Neuron (in vitro differentiated cells): Measurements from ENCODE around the gene CFAP74.

Source experiments
- H2AFZ ChIP-seq: one replicate; pipeline ENCODE4 v1.6.1; 2013; ENCODE audit warnings: low read depth, mild to moderate bottlenecking, inconsistent platforms, low read length, moderate library complexity
- H3K27me3 ChIP-seq: one replicate; pipeline ENCODE4 v1.6.1; 2013; ENCODE audit warnings: low read length; ENCODE audit not compliant: insufficient read depth
- H3K36me3 ChIP-seq: one replicate; pipeline ENCODE4 v1.6.1; 2013; ENCODE audit warnings: low read length; ENCODE audit not compliant: insufficient read depth
- H3K4me1 ChIP-seq: one replicate; pipeline ENCODE4 v1.6.1; 2013; ENCODE audit warnings: low read length; ENCODE audit not compliant: insufficient read depth
- H3K4me3 ChIP-seq: 2 replicates; pipeline ENCODE4 v1.5.1; 2013; ENCODE audit warnings: mild to moderate bottlenecking, low read length, moderate library complexity
- H3K9me3 ChIP-seq: one replicate; pipeline ENCODE4 v1.6.1; 2013; ENCODE audit warnings: low read length

CFAP74 gene

DNA sequence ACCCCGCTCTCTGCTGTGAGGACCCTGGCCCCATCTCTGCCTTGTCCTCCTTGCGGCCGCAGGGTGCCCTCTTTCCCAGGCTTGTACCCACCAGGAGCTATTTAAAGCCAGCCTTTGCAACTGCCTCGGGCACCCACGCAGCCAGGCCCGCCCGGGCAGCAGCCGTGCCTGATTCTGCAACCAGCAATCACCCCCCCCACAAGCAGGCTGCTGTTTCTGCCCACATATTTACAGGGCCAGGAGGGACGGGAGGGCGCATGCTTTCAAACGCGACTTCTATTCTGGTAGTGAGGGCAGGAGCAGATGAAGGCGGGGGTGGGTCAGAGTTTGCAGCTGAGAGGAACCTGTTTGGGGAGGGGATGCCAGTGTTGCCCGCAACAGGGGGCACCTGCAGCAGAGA, 29.2 kb upstream of the CFAP74 start:
- no peak overlapping the region for H2AFZ ChIP-seq
- H3K4me3 ChIP-seq = no peak overlapping the region
- H3K27me3 ChIP-seq = peaks cover 62% of the 10 kb centered on the region
- H3K36me3 ChIP-seq = no peaks in the 10 kb centered on the region
- H3K4me1 ChIP-seq = no peaks in the 10 kb centered on the region
- H3K9me3 ChIP-seq = no peaks in the 10 kb centered on the region

DNA sequence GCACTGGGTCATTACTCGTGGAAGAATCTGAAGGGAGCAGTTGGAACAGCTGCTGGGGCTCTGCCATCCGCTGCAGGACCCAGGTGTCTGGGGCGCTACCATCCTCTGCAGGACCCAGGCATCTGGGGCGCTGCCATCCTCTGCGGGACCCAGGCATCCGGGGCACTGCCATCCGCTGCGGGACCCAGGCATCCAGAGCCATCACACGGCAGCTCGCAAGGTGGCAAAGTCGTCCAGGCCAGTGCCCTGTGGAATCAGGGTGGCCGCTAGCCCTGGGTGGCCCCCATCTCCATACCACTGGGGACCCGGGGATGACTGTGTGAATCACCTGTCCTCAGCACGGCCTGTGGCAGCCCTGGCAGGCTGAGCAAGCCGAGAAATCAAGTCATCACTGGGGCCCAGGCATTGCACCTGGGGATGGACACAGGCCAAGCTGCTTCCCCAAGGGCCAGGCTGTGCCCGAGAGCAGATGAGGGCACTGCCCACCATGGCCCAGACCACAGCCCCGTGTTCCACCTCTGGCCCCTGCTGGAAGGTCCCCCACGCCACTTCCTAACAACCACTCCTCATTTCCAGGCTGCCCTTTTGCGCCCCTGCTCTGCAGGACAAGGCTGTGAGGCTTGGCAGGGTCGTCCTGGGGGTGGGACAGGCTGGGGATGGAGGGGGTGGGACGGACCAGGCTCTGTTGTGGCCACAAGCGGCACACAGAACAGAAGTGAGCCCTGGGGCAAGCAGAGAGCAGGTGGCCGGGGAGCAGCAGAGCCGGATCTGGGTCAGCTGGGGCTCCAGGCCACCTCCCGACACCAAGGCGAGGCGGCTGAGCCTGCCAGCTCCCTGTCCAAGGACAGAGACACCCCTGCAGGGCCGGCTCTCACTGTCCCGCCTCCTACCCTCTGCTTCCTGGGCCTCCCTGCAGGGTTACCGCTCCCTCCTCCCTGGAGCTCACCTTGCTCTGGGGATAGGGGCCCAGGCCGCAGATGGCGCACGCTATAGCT, 28.3 kb upstream of the CFAP74 start:
- no peaks in the 10 kb centered on the region for H3K4me1 ChIP-seq
- no peak overlapping the region for H2AFZ ChIP-seq
- peaks cover 60% of the 10 kb centered on the region for H3K27me3 ChIP-seq

DNA sequence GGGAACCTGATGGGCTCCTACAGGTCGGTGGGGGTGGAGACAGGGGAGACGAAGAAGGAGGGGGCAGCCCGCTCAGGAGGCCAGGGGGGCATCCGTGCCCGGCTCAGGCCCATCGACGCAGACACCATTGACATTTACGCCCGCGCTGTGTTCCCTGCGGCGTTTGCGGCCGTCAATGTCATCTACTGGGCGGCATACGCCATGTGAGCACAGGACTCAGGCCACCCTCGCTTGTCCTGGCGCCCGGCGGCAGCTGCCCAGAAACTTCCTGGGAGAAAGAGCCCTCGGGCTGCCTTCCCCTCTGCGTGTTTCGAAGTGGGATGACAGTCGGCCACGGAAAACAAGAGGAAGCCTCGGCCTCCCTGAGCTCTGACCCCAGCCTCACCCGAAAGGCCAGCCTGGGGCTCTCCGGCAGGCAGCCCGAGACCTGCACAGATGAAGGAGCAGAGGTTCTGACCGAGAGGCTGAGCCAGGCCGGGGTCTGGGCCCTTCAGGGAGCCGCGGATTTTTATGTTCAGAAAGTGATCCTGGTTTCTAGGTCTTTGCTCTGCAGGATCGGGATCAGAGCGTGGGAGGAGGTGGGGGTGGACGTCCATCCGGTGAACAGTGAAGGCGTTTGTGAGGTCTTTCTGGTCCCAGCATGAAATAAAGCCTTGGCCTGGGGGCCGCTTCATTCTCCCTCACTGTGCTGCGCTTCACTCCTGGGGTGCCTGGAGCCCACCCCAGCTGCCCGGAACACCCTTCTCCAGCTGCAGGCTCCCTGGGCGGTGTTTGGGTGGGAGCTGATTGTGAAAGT, 26.7 kb upstream of the CFAP74 start:
- Histone ChIP-seq H3K4me1 (no peaks in the 10 kb centered on the region), H3K4me3 (no peak overlapping the region), H2AFZ (no peak overlapping the region), H3K36me3 (no peaks in the 10 kb centered on the region), H3K9me3 (no peaks in the 10 kb centered on the region), H3K27me3 (peaks cover 61% of the 10 kb centered on the region)

More for the DNA sequence above, 28.3 kb upstream of the CFAP74 start:
- Histone ChIP-seq H3K4me3 (no peak overlapping the region), H3K9me3 (no peaks in the 10 kb centered on the region), H3K36me3 (no peaks in the 10 kb centered on the region)

DNA sequence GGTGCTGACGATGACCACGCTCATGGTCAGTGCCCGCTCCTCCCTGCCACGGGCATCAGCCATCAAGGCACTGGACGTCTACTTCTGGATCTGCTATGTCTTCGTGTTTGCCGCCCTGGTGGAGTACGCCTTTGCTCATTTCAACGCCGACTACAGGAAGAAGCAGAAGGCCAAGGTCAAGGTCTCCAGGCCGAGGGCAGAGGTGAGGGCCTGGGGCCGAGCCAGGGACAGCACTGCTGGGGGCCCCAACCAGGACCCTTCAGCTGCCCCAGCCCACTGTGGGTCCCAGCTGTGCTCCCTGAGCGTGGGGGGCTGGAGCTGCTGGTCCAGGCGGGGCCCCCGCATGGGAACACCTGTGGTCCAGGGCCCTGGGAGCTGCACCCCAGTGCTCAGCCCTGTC, 26.0 kb upstream of the CFAP74 start:
- peaks cover 64% of the 10 kb centered on the region for H3K27me3 ChIP-seq
- H2AFZ ChIP-seq = no peak overlapping the region
- H3K36me3 ChIP-seq = no peaks in the 10 kb centered on the region
- no peaks in the 10 kb centered on the region for H3K9me3 ChIP-seq
- no peaks in the 10 kb centered on the region for H3K4me1 ChIP-seq
- no peak overlapping the region for H3K4me3 ChIP-seq

DNA sequence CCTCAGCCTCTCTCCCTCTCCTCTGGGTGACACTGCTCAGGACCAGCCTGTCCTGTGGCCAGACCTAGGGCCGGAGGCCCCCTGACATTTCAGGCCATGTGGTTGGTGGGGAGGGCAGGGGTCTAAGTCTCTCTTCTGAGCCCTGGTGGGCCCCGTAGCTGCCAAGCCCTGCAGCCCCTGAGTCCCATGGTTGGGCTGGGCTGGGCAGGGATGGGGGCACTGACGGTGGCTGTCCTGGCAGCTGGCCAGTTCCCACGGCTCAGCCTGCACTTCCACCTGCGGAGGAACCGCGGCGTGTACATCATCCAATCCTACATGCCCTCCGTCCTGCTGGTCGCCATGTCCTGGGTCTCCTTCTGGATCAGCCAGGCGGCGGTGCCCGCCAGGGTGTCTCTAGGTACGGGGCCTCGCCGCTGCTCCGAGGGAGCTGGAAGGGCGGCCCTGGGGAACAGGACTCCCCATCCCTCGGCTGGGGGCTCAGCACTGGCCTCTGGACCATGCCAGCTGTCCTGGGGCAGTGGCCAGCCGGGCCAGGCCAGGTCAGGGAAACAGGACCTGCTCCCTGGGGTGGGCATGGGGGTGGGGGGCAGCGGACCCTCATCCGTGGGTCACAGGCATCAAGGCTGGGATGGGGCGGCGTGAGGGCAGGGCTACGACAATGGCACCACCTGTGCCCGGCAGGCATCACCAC, 25.4 kb upstream of the CFAP74 start:
- Histone ChIP-seq H3K9me3 (no peaks in the 10 kb centered on the region), H3K36me3 (no peaks in the 10 kb centered on the region), H3K4me3 (no peak overlapping the region), H3K4me1 (no peaks in the 10 kb centered on the region), H3K27me3 (peaks cover 69% of the 10 kb centered on the region), H2AFZ (no peak overlapping the region)

DNA sequence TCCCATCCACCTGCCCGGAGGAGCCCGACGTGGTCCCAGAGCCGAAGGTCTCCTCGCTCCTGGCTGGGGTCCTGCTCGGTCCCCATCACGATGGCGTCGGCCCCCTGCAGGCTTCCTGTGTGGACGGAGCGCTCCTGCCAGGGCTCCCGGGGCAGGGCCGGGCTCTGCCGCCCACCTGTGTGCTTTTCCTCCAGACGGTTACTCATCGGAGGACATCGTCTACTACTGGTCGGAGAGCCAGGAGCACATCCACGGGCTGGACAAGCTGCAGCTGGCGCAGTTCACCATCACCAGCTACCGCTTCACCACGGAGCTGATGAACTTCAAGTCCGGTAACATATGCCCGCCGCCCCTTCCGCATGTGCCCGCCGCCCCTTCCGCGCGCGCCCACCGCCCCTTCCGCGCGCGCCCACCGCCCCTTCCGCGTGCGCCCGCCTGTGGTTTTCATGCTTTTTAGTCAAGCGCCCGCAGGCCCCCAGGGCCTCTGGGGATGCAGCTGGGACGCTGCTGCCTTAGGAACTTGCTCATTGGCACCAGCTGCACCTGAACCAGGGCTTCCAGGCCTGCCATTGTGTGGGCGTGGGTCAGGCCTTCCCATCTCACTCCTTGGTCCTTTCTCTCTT, 24.5 kb upstream of the CFAP74 start:
- Histone ChIP-seq H3K36me3 (no peaks in the 10 kb centered on the region), H3K4me3 (no peak overlapping the region), H3K4me1 (no peaks in the 10 kb centered on the region), H2AFZ (no peak overlapping the region), H3K9me3 (no peaks in the 10 kb centered on the region), H3K27me3 (peaks cover 68% of the 10 kb centered on the region)

DNA sequence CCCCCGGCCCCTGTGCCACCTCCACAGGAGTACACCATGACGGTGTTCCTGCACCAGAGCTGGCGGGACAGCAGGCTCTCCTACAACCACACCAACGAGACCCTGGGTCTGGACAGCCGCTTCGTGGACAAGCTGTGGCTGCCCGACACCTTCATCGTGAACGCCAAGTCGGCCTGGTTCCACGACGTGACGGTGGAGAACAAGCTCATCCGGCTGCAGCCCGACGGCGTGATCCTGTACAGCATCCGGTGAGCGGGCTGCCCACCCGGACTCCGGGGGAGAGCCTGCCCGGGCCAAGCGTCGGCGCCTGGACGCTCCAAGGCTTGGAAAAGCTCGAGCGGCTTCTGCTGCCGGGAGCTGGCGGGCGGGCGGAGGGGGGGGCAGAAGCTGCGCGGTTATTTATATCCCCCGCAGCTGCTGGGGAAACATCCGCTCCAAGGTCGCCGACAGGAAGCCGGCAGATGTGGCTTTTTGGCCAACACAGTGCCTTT, 21.9 kb upstream of the CFAP74 start:
- Histone ChIP-seq H3K4me3 (no peak overlapping the region), H3K27me3 (peaks cover 68% of the 10 kb centered on the region), H3K36me3 (no peaks in the 10 kb centered on the region), H3K4me1 (no peaks in the 10 kb centered on the region), H3K9me3 (no peaks in the 10 kb centered on the region), H2AFZ (no peak overlapping the region)

DNA sequence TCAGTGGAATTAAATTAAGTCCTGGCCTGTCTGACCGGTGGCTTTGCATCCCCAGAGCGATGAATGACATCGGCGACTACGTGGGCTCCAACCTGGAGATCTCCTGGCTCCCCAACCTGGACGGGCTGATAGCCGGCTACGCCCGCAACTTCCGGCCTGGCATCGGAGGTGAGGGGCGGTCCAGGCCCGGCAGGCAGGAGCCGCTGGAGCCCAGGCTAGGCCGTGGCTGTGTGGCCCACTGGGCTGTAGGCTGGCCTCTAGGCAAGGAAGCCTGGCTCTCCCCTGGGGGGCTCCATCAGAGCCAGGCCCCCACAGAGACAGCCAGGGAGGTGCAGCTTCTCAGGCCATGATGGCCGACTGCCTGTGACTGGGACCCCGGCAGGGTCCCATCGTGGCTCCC, 21.3 kb upstream of the CFAP74 start:
- no peaks in the 10 kb centered on the region for H3K9me3 ChIP-seq
- H3K27me3 ChIP-seq = peaks cover 68% of the 10 kb centered on the region
- no peak overlapping the region for H3K4me3 ChIP-seq
- H2AFZ ChIP-seq = no peak overlapping the region
- no peaks in the 10 kb centered on the region for H3K36me3 ChIP-seq
- no peaks in the 10 kb centered on the region for H3K4me1 ChIP-seq

DNA sequence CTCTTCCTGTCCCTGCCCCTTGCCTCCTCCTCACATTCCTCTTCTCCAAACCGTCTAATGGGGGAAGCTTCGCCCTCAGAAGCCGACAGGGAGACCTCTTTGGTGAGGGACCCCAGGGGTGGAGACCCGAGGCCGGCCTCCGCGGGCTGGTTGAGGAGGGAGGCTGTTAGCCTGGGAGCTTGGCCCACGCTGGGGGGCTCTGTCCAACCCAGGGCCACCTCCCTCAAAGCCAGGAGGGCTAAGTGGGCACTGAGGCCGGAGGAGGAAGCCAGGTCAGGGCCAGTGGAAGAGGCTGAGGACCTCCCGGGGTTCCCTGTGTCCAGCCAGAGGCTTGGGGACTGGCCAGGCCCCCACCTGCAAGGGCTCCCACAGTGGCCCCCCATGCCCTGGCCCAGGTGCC, 20.9 kb upstream of the CFAP74 start:
- H3K36me3 ChIP-seq = no peaks in the 10 kb centered on the region
- H2AFZ ChIP-seq = no peak overlapping the region
- H3K4me1 ChIP-seq = peaks cover 4% of the 10 kb centered on the region
- H3K27me3 ChIP-seq = peaks cover 70% of the 10 kb centered on the region
- no peak overlapping the region for H3K4me3 ChIP-seq
- H3K9me3 ChIP-seq = no peaks in the 10 kb centered on the region

DNA sequence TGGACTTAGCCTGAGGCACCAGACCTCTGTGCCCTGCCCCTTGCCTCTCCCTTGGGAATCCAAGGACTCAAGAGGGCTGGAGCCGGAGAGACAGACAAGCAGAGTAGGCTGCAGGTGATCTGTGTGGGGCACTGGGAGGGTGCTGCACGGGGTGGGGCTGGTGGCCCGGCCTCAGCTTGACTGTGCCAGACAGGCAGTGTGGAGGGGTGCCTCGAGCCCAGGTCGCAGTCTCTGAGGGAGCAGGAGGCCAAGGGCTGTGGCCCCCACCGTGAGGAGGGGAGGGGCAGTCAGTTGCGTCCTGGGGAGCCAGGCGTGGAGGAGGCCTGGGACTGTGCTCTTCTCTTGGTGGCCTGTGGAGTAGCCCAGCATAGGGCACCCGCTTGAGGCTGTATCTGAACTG, 19.6 kb upstream of the CFAP74 start:
- Histone ChIP-seq H3K4me3 (no peak overlapping the region), H3K9me3 (no peaks in the 10 kb centered on the region), H3K27me3 (peaks cover 73% of the 10 kb centered on the region), H2AFZ (no peak overlapping the region), H3K4me1 (peaks cover 4% of the 10 kb centered on the region), H3K36me3 (no peaks in the 10 kb centered on the region)

DNA sequence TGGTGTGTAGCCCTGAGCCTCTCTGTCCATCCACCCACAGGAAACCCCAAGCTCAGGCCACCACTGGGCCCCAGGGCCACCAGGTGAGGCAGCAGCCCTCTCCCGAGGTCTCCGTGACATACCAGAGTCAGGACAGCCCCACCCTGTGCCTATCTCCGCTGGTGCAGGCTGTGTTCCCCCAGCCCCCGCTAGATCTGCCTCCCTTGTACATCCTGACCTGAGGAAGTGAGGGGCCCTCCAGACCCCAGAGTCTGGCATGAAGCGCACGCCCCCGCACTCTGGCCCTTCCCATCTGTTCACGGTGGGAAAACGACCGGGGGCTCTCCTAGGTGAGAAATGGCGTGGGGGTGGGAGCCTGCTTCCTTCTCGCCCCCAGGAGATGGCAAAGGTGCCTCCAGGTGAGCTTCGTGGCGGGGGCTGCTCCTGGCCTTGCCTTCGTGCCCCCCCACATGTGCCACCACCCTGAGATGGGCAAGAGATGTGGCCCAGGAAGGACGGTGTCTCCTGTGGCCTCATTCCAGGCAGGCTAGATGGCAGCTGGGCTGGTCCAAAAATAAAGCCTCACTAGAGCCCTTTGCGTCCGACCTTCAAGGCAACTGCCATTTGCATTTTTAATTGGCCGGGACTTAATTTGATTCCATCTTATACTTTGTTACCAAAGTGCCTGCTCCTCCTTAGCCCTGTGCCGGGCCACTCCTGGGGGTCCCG, 18.6 kb upstream of the CFAP74 start:
- no peaks in the 10 kb centered on the region for H3K36me3 ChIP-seq
- no peak overlapping the region for H3K4me3 ChIP-seq
- H3K27me3 ChIP-seq = peaks cover 75% of the 10 kb centered on the region
- H3K9me3 ChIP-seq = no peaks in the 10 kb centered on the region
- no peak overlapping the region for H2AFZ ChIP-seq
- H3K4me1 ChIP-seq = peaks cover 4% of the 10 kb centered on the region

DNA sequence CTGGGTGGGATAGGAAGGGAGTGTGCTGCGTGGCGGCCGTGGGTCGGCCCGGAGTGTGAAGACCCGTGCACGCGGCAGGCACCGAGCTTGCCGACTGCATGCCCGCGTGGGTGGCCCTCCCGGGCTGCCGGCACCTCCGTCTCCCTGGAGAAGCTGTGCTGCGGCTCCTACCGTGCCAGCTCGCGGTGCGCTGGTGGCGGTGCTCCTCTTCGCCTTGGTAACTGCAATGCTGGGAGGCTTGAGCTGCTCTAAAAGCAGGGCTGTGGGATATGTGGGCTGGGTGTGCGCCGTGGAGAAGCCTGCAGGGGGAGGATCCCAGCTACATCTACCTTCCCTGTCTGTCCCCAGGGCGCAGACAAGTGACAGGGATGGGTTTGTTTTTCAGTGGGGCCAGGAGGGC, 18.0 kb upstream of the CFAP74 start:
- Histone ChIP-seq H3K9me3 (no peaks in the 10 kb centered on the region), H3K36me3 (no peaks in the 10 kb centered on the region), H2AFZ (no peak overlapping the region), H3K27me3 (peaks cover 75% of the 10 kb centered on the region), H3K4me1 (peaks cover 4% of the 10 kb centered on the region), H3K4me3 (no peak overlapping the region)
